CD4-positive, alpha-beta T cell treated with Interleukin-17A for 4 hours (primary cell): ENCODE measurements around the gene RBMX.
"Not testable (repeated sequence)": the region's sequence is repeated elsewhere in the genome, so short reads cannot be mapped to it uniquely, and the experiment has no call there.

Experiments used
- DNase-seq: peaks from one replicate; pipeline ENCODE4 v3.0.0-alpha.2; 2020; ENCODE audit warnings: mixed read lengths

Gene RBMX

DNA sequence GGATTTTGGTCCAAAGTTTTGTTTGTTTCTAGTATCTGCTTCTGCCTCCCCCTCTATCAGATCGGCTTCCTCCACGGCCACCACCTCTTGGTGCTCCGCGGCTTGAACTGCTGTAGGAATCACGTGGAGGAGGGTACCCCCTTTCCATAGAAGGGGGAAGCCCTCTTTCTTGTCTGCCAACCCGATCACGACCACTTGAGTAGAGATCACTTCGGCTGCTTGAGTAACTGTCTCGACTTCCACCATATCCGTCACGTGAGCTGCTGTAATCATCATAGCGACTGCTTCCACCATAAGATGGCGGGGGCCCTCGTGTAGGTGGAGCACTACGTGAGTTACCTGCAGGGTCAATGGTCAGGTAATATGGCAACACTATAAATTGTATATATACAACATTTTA is 6.4 kb downstream of the RBMX start:
- not testable (repeated sequence) for DNase-seq

GRCh38 chrX:136873210-136873609 is 7.3 kb downstream of the RBMX start:
- DNase-seq, result not testable (repeated sequence)

DNA sequence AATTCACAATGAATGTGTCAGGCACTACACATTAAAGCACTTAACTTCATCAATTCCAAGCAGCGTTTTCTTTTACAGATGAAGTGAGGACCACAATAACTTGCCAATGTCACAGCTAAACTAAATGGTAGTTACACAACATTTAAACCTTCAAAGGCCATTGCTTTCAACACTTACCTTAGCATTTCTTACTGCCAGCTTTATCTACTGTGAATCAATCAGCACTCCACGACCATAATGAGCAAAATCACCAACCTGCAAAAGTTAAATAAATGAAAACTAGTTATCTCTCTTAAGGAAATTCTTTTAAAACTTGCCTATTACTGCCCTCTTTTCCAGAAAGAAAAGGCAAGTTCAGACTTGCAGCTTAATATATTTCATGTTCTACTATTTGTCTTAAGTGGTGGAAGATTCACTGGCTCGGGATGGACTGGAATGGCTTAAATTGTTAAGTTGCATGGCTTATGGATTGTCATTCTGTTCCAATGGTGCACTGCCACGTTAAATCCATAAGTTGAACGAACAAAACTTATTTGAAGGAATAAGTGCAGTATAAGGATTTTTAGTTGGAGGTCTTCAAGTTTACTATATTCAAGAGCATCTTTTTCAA is 8.3 kb downstream of the RBMX start:
- DNase-seq, result no peak

GRCh38 chrX:136870064-136870463 is 10.5 kb downstream of the RBMX start:
- no peak for DNase-seq

- no peak for DNase-seq
Observed at GRCh38 chrX:136868283-136869055, 12.1 kb downstream of the RBMX start.

DNA sequence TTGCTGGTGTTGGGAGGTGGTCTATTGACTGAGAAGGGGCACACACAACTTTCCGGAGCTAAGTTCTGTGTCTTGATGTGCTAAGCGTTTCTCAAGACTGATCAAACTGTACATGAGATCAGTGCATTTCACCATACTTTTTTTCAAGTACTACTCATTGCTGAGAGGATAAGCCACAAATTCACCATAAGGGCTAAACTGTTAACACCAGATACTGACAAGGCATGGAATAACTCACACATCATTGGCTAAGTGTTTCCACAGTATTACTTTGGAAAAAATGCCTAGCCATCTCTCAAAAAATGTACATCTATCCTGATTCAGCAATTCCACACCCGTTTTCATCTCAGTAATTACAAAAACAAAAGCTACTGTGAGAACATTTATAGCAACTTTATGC is 13.0 kb downstream of the RBMX start:
- no peak for DNase-seq

DNA sequence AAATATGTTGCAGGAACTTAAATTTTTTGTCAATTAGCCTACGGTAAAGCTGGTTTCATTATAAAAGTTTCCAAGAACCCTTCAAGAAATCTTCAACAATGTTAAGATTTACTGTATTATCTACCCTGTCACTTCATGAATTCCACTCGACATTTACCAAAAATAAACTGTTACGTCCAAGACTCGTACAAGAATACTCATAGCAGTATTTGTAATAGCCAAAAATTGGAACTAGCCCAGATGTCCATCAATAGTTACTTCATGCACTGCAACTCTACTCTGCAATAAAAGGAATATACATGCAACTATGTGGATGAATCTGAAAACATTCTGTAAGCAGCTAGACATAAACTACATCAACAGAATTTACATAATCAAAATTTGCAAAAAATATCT is 13.4 kb downstream of the RBMX start:
- DNase-seq, result no peak

GRCh38 chrX:136866337-136867095 is 14.0 kb downstream of the RBMX start:
- no peak for DNase-seq

DNA sequence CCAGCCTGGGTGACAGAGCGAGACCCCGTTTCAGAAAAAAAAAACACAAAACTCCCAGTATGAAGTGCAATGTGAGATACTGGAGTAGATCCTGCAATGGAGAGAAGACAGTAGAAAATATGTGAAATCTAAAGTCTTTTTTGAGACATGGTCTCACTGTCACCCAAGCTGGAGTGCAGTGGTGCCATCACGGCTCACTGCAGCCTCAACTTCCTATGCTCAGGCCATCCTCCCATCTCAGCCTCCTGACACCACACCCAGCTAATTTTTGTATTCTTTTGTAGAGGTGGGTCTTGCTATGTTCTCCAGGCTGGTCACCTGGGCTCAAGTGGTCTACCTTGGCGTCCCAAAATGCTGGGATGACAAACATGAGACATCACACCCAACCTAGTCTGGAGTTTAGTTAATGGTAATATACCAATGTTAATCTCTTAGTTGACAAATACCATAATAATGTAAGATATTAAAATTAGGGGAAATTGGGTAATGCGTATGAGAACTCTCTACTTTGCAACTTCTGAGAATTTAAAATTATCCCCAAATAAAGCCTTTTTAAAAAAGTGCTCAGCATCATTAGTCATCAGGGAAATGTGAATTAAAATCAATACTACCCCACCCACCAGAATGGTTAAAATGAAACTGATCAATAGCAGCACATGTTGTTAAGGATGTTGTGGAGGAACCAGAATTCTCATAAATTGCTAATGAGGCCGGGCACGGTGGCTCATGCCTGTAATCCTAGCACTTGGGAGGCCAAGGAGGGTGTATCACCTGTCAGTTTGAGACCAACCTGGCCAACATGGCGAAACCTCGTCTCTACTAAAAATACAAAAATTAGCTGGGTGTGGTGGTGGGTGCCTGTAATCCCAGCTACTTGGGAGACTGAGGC is 15.0 kb downstream of the RBMX start:
- no peak for DNase-seq

- no peak for DNase-seq
Observed at GRCh38 chrX:136863826-136864225, 16.7 kb downstream of the RBMX start.

GRCh38 chrX:136862546-136862945 is 18.0 kb downstream of the RBMX start:
- no peak for DNase-seq

GRCh38 chrX:136861877-136862276 is 18.6 kb downstream of the RBMX start:
- no peak for DNase-seq

GRCh38 chrX:136858007-136858756 is 22.3 kb downstream of the RBMX start:
- DNase-seq, result no peak

- DNase-seq, result no peak
Observed at GRCh38 chrX:136856551-136856950, 24.0 kb downstream of the RBMX start.

GRCh38 chrX:136856050-136856449 is 24.5 kb downstream of the RBMX start:
- DNase-seq, result no peak

- no peak for DNase-seq
Observed at GRCh38 chrX:136851526-136851925, 29.0 kb downstream of the RBMX start.

DNA sequence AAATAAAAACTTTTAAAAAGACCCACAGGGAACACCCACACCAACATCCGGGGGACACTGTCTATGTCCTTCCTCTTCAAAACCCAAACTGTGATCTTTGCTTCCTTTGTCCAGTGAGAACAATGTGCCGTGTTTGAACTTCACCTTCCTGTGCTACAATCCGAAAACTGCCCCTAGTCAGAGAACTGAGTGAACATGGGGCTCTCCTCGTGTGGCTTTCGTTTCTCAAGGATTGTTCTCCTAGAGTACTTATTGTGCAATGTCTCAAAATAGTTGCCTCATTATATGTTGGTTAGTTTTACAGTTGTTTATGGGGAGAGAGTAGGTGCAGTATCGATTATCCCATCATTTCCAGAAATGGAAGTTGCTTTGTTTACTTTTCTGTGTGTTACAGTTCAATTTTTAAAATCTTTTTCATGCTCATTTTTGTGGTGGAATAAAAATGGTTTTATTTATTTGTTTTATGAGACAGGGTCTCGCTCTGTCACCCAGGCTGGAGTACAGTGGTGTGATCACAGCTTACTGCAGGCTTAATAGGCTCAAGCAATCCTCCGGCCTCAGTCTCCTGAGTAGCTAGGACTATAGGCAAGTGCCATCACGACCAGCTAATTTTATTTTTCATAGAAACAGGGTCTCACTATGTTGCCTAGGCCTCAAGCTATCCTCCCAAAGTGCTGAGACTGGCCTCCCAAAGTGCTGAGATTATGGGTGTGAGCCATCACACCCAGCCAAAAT is 29.9 kb downstream of the RBMX start:
- no peak for DNase-seq

GRCh38 chrX:136849395-136849794 is 31.1 kb downstream of the RBMX start:
- DNase-seq, result no peak

DNA sequence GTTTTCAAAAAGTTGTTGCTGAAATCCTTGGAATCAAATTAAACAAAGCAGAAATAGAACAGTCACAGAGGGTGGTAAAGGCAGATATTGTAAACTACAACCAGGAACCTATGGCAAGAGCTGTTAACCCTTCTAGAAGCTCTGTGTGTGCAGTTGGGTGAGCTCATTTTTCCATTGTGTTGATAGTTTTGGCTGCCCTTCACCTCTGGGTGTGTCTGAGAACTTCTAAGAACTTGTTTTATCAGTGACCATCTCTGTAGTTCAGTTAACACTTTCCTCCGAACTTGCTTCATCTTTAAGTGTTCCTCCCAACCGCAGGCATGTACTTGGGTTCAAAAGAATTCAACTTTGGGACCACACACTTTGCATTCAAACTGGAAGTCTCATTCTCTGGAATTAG is 32.7 kb downstream of the RBMX start:
- no peak for DNase-seq

DNA sequence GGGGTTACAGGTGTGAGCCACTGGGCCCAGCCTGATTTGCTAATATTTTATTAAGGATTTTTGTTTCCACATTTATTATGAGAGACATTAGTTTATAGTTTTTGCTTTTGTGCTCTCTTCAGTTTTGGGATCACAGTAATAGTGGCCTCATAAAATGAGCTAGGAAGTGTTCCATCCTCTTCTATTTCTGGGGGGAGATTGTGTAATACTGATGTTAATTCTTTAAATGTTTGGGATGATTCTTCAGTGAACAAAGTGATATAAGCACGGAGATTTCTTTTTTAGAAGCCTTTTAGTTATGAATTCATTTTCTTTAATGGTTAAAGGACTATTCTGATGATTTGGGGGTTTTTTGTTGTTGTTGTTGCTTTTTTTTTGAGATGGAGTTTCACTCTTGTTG is 41.3 kb downstream of the RBMX start:
- no peak for DNase-seq

- no peak for DNase-seq
Observed at GRCh38 chrX:136835761-136836160, 44.8 kb downstream of the RBMX start.
